ENCODE data around the gene UBE2Q1. TPM values are rescaled to one million over a fixed set of nuclear protein-coding genes. Genes with fewer than 3 reads are reported as not detected.

Gene UBE2Q1
- total and polyA plus RNA-seq, 2 of the 8 experiments (the other 6 are each of a cell fraction or from before 2014, with no cell fraction given), result 13.2 to 95.8 TPM

DNA sequence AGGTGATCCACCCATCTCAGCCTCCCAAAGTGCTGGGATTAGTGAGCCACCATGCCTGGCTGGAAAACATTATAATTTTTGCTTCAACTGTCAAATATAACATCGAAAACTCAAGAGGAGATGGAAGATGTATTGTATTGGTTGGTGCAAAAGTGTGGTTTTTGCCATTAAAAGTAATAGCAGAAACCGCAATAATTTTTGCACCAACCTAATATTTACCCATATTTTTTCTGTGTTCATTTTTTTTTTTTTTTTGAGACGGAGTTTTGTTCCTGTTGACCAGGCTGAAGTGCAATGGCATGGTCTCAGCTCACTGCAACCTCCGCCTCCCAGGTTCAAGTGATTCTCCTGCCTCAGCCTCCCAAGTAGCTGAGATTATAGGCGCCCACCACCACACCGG lies 29.2 kb downstream of the UBE2Q1 start:
- H3K36me3 ChIP-seq (ENCODE audit: control insufficient read depth in 2 of 4, insufficient read depth in 4 of 4, low read length in 3 of 4), result no peaks in the 10 kb centered on the region

More for the DNA sequence above, 29.2 kb downstream of the UBE2Q1 start:
- no peak overlapping the region for H2BK20ac ChIP-seq (ENCODE audit: low read length)
- H4K8ac ChIP-seq (ENCODE audit: extremely low read depth, insufficient read depth, low read length), result no peak overlapping the region
- no peak overlapping the region for H2BK12ac ChIP-seq (ENCODE audit: low read depth, low read length)
- H4K5ac ChIP-seq (ENCODE audit: insufficient read length, low read depth, low read length), result no peak overlapping the region
- no peak overlapping the region for H3K4me3 ChIP-seq (ENCODE audit: extremely low read depth in 1 of 4, insufficient read depth in 2 of 4, low read depth in 3 of 4, low read length in 4 of 4)
- H3K18ac ChIP-seq (ENCODE audit: extremely low read depth, low read length), result no peak overlapping the region
- H3K27ac ChIP-seq (ENCODE audit: low read depth, low read length), result no peak overlapping the region
- H3K4me2 ChIP-seq (ENCODE audit: insufficient read depth in 1 of 2, low read depth in 2 of 2, low read length in 2 of 2), result no peak overlapping the region
- CTCF ChIA-PET (ENCODE audit: partially characterized antibody), result interaction anchor here (0.7 to 2.2 kb wide), 2 partner anchors 17 to 84 kb away, joined by 6 to 8 read pairs; no protein-coding TSS in a partner anchor
- H3K9me3 ChIP-seq (ENCODE audit: insufficient read depth in 2 of 2, low read depth in 1 of 2, low read length in 1 of 2), result peaks cover 0 to 8% of the 10 kb centered on the region in 2 experiments; a peak in 1 of 4 replicates
- no peak overlapping the region for H2BK15ac ChIP-seq (ENCODE audit: low read length)
- H3K23ac ChIP-seq (ENCODE audit: insufficient read length), result no peak overlapping the region
- no peaks in the 10 kb centered on the region for H3K23me2 ChIP-seq (ENCODE audit: low read depth, low read length)
- no peaks in the 10 kb centered on the region for H3K4me1 ChIP-seq (replicated peaks in 1 of 4; ENCODE audit: control insufficient read depth in 3 of 4, insufficient read depth in 4 of 4, low read length in 3 of 4)
- no peak overlapping the region for H2AFZ ChIP-seq (ENCODE audit: low read length)
- TF ChIP-seq EZH2 (IDR thresholded peaks at IDR 0.05; ENCODE audit: low read depth, low read length, severe bottlenecking), result no peak
- no peak for TF ChIP-seq HDAC2 (IDR thresholded peaks at IDR 0.05; ENCODE audit: borderline replicate concordance in 1 of 2, low read depth in 2 of 2, low read length in 2 of 2)
- TF ChIP-seq FOSL1 (IDR thresholded peaks at IDR 0.05; ENCODE audit: insufficient read depth, low read depth, low read length), result no peak
- no peak for TF ChIP-seq RAD21 (IDR thresholded peaks at IDR 0.05 in 1 of 2, conservative IDR thresholded peaks at IDR 0.05 in 1 of 2; ENCODE audit: low read depth in 2 of 2, low read length in 2 of 2)
- no peak for TF ChIP-seq CREB1 (IDR thresholded peaks at IDR 0.05)
- no peak for TF ChIP-seq TCF12 (IDR thresholded peaks at IDR 0.05; ENCODE audit: low read depth, low read length)
- TF ChIP-seq TAF7 (optimal IDR thresholded peaks at IDR 0.05; ENCODE audit: borderline replicate concordance, low read depth, low read length), result no peak
- TF ChIP-seq, protein P1, sequence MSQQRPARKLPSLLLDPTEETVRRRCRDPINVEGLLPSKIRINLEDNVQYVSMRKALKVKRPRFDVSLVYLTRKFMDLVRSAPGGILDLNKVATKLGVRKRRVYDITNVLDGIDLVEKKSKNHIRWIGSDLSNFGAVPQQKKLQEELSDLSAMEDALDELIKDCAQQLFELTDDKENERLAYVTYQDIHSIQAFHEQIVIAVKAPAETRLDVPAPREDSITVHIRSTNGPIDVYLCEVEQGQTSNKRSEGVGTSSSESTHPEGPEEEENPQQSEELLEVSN (IDR thresholded peaks at IDR 0.05), result no peak
- no peak for TF ChIP-seq RFX5 (IDR thresholded peaks at IDR 0.05; ENCODE audit: borderline replicate concordance, low read depth, low read length)
- TF ChIP-seq POU5F1 (IDR thresholded peaks at IDR 0.05; ENCODE audit: low read depth, low read length), result no peak
- no peak for TF ChIP-seq KDM4A (IDR thresholded peaks at IDR 0.05; ENCODE audit: low read depth, low read length, severe bottlenecking)
- H2AK5ac ChIP-seq (ENCODE audit: low read depth, low read length), result no peak overlapping the region
- FAIRE-seq (no peak), DNase-seq (ENCODE audit: low read depth in 1 of 2, low spot score in 2 of 2) (no peak)
- no peaks in the 10 kb centered on the region for H4K20me1 ChIP-seq (replicated peaks in 1 of 2; ENCODE audit: control insufficient read depth in 1 of 2, insufficient read depth in 2 of 2, low read length in 2 of 2)
- H4K91ac ChIP-seq (replicated peaks; ENCODE audit: insufficient read length, low read length), result no peak overlapping the region
- H2BK5ac ChIP-seq (ENCODE audit: low read depth, low read length), result no peak overlapping the region
- H3K14ac ChIP-seq (ENCODE audit: insufficient read length), result no peak overlapping the region
- no peak overlapping the region for H2BK120ac ChIP-seq (replicated peaks; ENCODE audit: low read depth, low read length)
- no peak overlapping the region for H3K4ac ChIP-seq (replicated peaks; ENCODE audit: insufficient read length, low read depth, low read length)
- WGBS, 2 experiments (ENCODE audit: extremely low coverage in 1 of 2, insufficient coverage in 1 of 2, insufficient read length in 1 of 2, insufficient replicate concordance in 2 of 2, low coverage in 1 of 2, low lambda C conversion rate in 2 of 2, missing lambda C conversion rate in 1 of 2), result 95% methylated on average over 6 of the region's 6 CpGs; no CpG with 5 or more reads in 1 of the 2 experiments
- H3K56ac ChIP-seq (replicated peaks; ENCODE audit: insufficient read length, low read depth, low read length), result no peak overlapping the region
- H3K79me1 ChIP-seq (ENCODE audit: low read depth, low read length), result no peaks in the 10 kb centered on the region
- POLR2A ChIA-PET (ENCODE audit: partially characterized antibody), result interaction anchor here (0.6 kb wide), 1 partner anchor 135 kb away, joined by 3 read pairs; no protein-coding TSS in a partner anchor
- no peaks in the 10 kb centered on the region for H3K79me2 ChIP-seq (ENCODE audit: control insufficient read depth in 1 of 2, insufficient read depth in 2 of 2, low read length in 2 of 2)
- H3K27me3 ChIP-seq (replicated peaks in 1 of 4; ENCODE audit: control insufficient read depth in 3 of 4, extremely low read depth in 1 of 4, insufficient read depth in 3 of 4, low read length in 3 of 4), result no peaks in the 10 kb centered on the region
- H3K9ac ChIP-seq (replicated peaks in 1 of 4; ENCODE audit: extremely low read depth in 1 of 4, low read depth in 3 of 4, low read length in 3 of 4), result no peak overlapping the region

Measured in H1 (cell line).